ENCODE data around the gene CASP8. TPM values are rescaled to one million over a fixed set of nuclear protein-coding genes. Genes with fewer than 3 reads are reported as not detected.

The CASP8 gene
- total and polyA plus RNA-seq, 2 of the 8 experiments (the other 6 are each of a cell fraction or from before 2014, with no cell fraction given): 2.3 to 3.6 TPM

DNA sequence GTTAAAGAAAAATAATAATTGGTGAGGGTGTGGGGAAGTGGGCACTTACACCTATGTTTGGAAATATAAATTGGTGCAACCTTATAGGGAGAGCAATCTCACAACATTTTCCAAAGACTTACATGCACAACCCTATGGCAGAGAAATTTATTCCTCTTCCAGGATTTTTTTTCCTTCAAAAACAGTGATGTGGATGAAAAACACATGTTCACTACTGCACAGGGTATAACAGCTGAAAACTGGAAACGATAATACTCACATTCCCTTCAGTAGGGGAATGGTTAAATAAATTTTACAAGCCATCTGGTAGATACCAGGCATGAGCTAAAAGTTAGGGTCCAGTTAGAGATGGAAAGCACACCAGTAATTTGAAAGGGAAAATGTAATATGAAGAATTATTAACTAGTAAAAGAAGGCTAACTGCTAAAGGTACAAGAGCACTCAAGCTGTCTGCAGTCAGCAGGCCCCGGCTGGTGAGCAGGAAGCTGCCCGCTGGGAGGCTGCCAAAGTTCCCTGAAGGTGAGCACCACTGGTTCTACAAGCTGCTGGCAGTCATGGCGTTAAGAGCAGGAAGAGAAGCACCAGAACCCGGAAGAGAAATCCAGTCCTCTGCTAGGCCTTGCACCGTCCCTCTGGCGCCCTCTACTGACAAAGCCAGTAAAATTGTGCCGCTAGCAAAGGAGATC is 28.4 kb upstream of the CASP8 start:
- peak overlapping the region; percentile 63; the same call in 1 of the 2 replicates for H2AFZ ChIP-seq (ENCODE audit: low read length)
- DNase-seq (ENCODE audit: low read depth in 1 of 2, low spot score in 2 of 2): peak; percentile 70 to 89
- H3K14ac ChIP-seq (ENCODE audit: insufficient read length): no peak overlapping the region
- H2BK5ac ChIP-seq (ENCODE audit: low read depth, low read length): no peak overlapping the region; the same call in 1 of the 2 replicates
- H3K27me3 ChIP-seq (replicated peaks in 1 of 4; ENCODE audit: control insufficient read depth in 3 of 4, extremely low read depth in 1 of 4, insufficient read depth in 3 of 4, low read length in 3 of 4): no peaks in the 10 kb centered on the region; a peak in 2 of 7 replicates
- no peaks in the 10 kb centered on the region for H3K36me3 ChIP-seq (ENCODE audit: control insufficient read depth in 2 of 4, insufficient read depth in 4 of 4, low read length in 3 of 4)
- H3K9ac ChIP-seq (replicated peaks in 1 of 4; ENCODE audit: extremely low read depth in 1 of 4, low read depth in 3 of 4, low read length in 3 of 4): no peak overlapping the region
- H3K79me1 ChIP-seq (ENCODE audit: low read depth, low read length): no peaks in the 10 kb centered on the region
- no peak overlapping the region for H2BK20ac ChIP-seq (ENCODE audit: low read length)
- no peak overlapping the region for H2BK15ac ChIP-seq (ENCODE audit: low read length)
- H3K4me2 ChIP-seq (ENCODE audit: insufficient read depth in 1 of 2, low read depth in 2 of 2, low read length in 2 of 2): no peak overlapping the region
- no peaks in the 10 kb centered on the region for H3K79me2 ChIP-seq (ENCODE audit: control insufficient read depth in 1 of 2, insufficient read depth in 2 of 2, low read length in 2 of 2)
- no peak overlapping the region for H3K56ac ChIP-seq (replicated peaks; ENCODE audit: insufficient read length, low read depth, low read length)
- peak overlapping the region; percentile 35; the same call in 1 of the 2 replicates for H3K18ac ChIP-seq (ENCODE audit: extremely low read depth, low read length)
- no peaks in the 10 kb centered on the region for H3K9me3 ChIP-seq (ENCODE audit: insufficient read depth in 2 of 2, low read depth in 1 of 2, low read length in 1 of 2)
- H3K4me3 ChIP-seq (ENCODE audit: extremely low read depth in 1 of 4, insufficient read depth in 2 of 4, low read depth in 3 of 4, low read length in 4 of 4): no peak overlapping the region
- POLR2A ChIA-PET (ENCODE audit: partially characterized antibody): interaction anchor here (0.7 to 2.1 kb wide), 4 partner anchors 10 to 220 kb away, joined by 3 to 9 read pairs (median 6); partner anchors contain the start of genes CASP10, STRADB and TRAK2
- H3K23ac ChIP-seq (ENCODE audit: insufficient read length): no peak overlapping the region
- CTCF ChIA-PET (ENCODE audit: partially characterized antibody): interaction anchor here (0.6 to 3.3 kb wide), 71 partner anchors 10 to 1261 kb away, joined by 3 to 42 read pairs (median 4); partner anchors contain the start of genes CASP10, CFLAR, FLACC1 and ORC2
- peak; percentile 7 for FAIRE-seq
- no peak overlapping the region for H3K27ac ChIP-seq (ENCODE audit: low read depth, low read length)
- no peak overlapping the region for H2BK120ac ChIP-seq (replicated peaks; ENCODE audit: low read depth, low read length)
- H4K20me1 ChIP-seq (replicated peaks in 1 of 2; ENCODE audit: control insufficient read depth in 1 of 2, insufficient read depth in 2 of 2, low read length in 2 of 2): no peaks in the 10 kb centered on the region
- no peak overlapping the region for H2BK12ac ChIP-seq (ENCODE audit: low read depth, low read length)
- H4K5ac ChIP-seq (ENCODE audit: insufficient read length, low read depth, low read length): peak overlapping the region; percentile 64
- peak overlapping the region; percentile 95; the same call in 1 of the 2 replicates for H4K8ac ChIP-seq (ENCODE audit: extremely low read depth, insufficient read depth, low read length)
- no peak overlapping the region for H2AK5ac ChIP-seq (ENCODE audit: low read depth, low read length)
- H3K4me1 ChIP-seq (replicated peaks in 1 of 4; ENCODE audit: control insufficient read depth in 3 of 4, insufficient read depth in 4 of 4, low read length in 3 of 4): no peaks in the 10 kb centered on the region; a peak in 1 of 7 replicates
- H3K23me2 ChIP-seq (ENCODE audit: low read depth, low read length): no peaks in the 10 kb centered on the region; the same call in 1 of the 2 replicates
- WGBS, 2 experiments (ENCODE audit: extremely low coverage in 1 of 2, insufficient coverage in 1 of 2, insufficient read length in 1 of 2, insufficient replicate concordance in 2 of 2, low coverage in 1 of 2, low lambda C conversion rate in 2 of 2, missing lambda C conversion rate in 1 of 2): 21% methylated on average over 8 of the region's 8 CpGs; no CpG with 5 or more reads in 1 of the 2 experiments
- no peak overlapping the region for H3K4ac ChIP-seq (replicated peaks; ENCODE audit: insufficient read length, low read depth, low read length)
- H4K91ac ChIP-seq (replicated peaks; ENCODE audit: insufficient read length, low read length): no peak overlapping the region
- TF ChIP-seq EP300 (IDR thresholded peaks at IDR 0.05; ENCODE audit: borderline replicate concordance in 1 of 2, low read depth in 2 of 2, low read length in 2 of 2) (no peak), ASH2L (IDR thresholded peaks at IDR 0.05; ENCODE audit: low read length) (peak; percentile 27), EGR1 (IDR thresholded peaks at IDR 0.05; ENCODE audit: borderline replicate concordance, low read depth, low read length) (peak; percentile 45; the same call in 1 of the 2 replicates), RBBP5 (IDR thresholded peaks at IDR 0.05; ENCODE audit: borderline replicate concordance, low read depth, low read length) (no peak), CREB1 (IDR thresholded peaks at IDR 0.05) (peak; percentile 58), BRCA1 (IDR thresholded peaks at IDR 0.05; ENCODE audit: low read depth, low read length) (no peak), RAD21 (IDR thresholded peaks at IDR 0.05 in 1 of 2, conservative IDR thresholded peaks at IDR 0.05 in 1 of 2; ENCODE audit: low read depth in 2 of 2, low read length in 2 of 2) (peak; percentile 90 to 96)
- TF ChIP-seq, protein P1, sequence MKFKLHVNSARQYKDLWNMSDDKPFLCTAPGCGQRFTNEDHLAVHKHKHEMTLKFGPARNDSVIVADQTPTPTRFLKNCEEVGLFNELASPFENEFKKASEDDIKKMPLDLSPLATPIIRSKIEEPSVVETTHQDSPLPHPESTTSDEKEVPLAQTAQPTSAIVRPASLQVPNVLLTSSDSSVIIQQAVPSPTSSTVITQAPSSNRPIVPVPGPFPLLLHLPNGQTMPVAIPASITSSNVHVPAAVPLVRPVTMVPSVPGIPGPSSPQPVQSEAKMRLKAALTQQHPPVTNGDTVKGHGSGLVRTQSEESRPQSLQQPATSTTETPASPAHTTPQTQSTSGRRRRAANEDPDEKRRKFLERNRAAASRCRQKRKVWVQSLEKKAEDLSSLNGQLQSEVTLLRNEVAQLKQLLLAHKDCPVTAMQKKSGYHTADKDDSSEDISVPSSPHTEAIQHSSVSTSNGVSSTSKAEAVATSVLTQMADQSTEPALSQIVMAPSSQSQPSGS (IDR thresholded peaks at IDR 0.05; ENCODE audit: low read length): 0 out of 2 replicates have a peak, but pooled peaks have one; percentile 78
- TF ChIP-seq, protein P2, sequence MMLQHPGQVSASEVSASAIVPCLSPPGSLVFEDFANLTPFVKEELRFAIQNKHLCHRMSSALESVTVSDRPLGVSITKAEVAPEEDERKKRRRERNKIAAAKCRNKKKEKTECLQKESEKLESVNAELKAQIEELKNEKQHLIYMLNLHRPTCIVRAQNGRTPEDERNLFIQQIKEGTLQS (IDR thresholded peaks at IDR 0.05; ENCODE audit: insufficient read depth, low read depth, low read length): no peak
